Measurements from ENCODE around the gene SC5D. TPM values are rescaled to one million over a fixed set of nuclear protein-coding genes. Genes with fewer than 3 reads are reported as not detected.

The SC5D gene
- total RNA-seq, 1 experiment from 2014 or later, result 79.2 TPM

GRCh38 chr11:121318848-121319834 lies 26.6 kb downstream of the SC5D start (continued):
- TF ChIP-seq MYBL2 (CRISPR knock-in tag; IDR thresholded peaks at IDR 0.05) (no peak), ZMAT4 (CRISPR knock-in tag; IDR thresholded peaks at IDR 0.05) (no peak), ZNF281 (CRISPR knock-in tag; IDR thresholded peaks at IDR 0.05) (no peak), SMAD3 (CRISPR knock-in tag; IDR thresholded peaks at IDR 0.05; ENCODE audit: borderline replicate concordance) (no peak), NFATC4 (CRISPR knock-in tag; IDR thresholded peaks at IDR 0.05) (no peak), ZNF138 (CRISPR knock-in tag; conservative IDR thresholded peaks at IDR 0.05) (no peak), PRRX2 (CRISPR knock-in tag; IDR thresholded peaks at IDR 0.05) (no peak), HMGXB4 (CRISPR knock-in tag; IDR thresholded peaks at IDR 0.05) (no peak), NFYB (CRISPR knock-in tag; conservative IDR thresholded peaks at IDR 0.05; ENCODE audit: low read depth) (no peak), CDX4 (CRISPR knock-in tag; IDR thresholded peaks at IDR 0.05; ENCODE audit: borderline replicate concordance) (no peak), MAX (CRISPR knock-in tag; IDR thresholded peaks at IDR 0.05) (no peak), ZNF121 (CRISPR knock-in tag; IDR thresholded peaks at IDR 0.05) (no peak), AR (CRISPR knock-in tag; IDR thresholded peaks at IDR 0.05) (no peak)

- peak; percentile 93 for ATAC-seq
Observed at GRCh38 chr11:121321614-121322243, 29.2 kb downstream of the SC5D start.

More at GRCh38 chr11:121321614-121322243, 29.2 kb downstream of the SC5D start:
- H3K9me3 Mint-ChIP-seq, result no peaks in the 10 kb centered on the region
- ChIA-PET POLR2A (no interaction called here), CTCF (interaction anchor here (1.0 to 1.3 kb wide), 6 partner anchors 57 to 270 kb away, joined by 3 to 11 read pairs (median 4); no protein-coding TSS in a partner anchor)
- no peak overlapping the region for H3K27ac Mint-ChIP-seq
- peaks cover 24% of the 10 kb centered on the region for H3K4me1 Mint-ChIP-seq
- no peak overlapping the region for H3K4me3 Mint-ChIP-seq
- H3K27me3 Mint-ChIP-seq (ENCODE audit: low read depth), result no peaks in the 10 kb centered on the region
- TF ChIP-seq OVOL2 (CRISPR knock-in tag; IDR thresholded peaks at IDR 0.05; ENCODE audit: borderline replicate concordance) (no peak), TP53 (CRISPR knock-in tag; IDR thresholded peaks at IDR 0.05) (no peak), SOX15 (CRISPR knock-in tag; IDR thresholded peaks at IDR 0.05) (no peak)
- H3K36me3 Mint-ChIP-seq, result no peaks in the 10 kb centered on the region
- DNase-seq (ENCODE audit: low spot score), result peak; percentile 46
